Large intestine (tissue), 3 donors: ENCODE data around the gene FRS3. TPM values are rescaled to one million over a fixed set of nuclear protein-coding genes. Genes with fewer than 3 reads are reported as not detected.

Source experiments
- DNase-seq, 2 donors: peaks; one replicate each; pipeline versions ENCODE4 v3.0.0 to v3.0.0-alpha.2; 2013
- H3K27ac ChIP-seq: one replicate; pipeline ENCODE4 v1.5.1; 2013; ENCODE audit warnings: low read length
- H3K27me3 ChIP-seq: 2 replicates; pipeline ENCODE4 v1.6.1; 2013; ENCODE audit warnings: low read length; ENCODE audit not compliant: control insufficient read depth, insufficient read depth
- H3K36me3 ChIP-seq: 2 replicates; pipeline ENCODE4 v1.6.1; 2013; ENCODE audit warnings: low read length; ENCODE audit not compliant: control insufficient read depth, insufficient read depth
- H3K4me1 ChIP-seq: one replicate; pipeline ENCODE4 v1.6.1; 2013; ENCODE audit warnings: low read length; ENCODE audit not compliant: control insufficient read depth, insufficient read depth
- H3K4me3 ChIP-seq: one replicate; pipeline ENCODE4 v1.5.1; 2013; ENCODE audit warnings: low read length
- H3K9me3 ChIP-seq: one replicate; pipeline ENCODE4 v1.6.1; 2013; ENCODE audit warnings: mild to moderate bottlenecking, low read depth, low read length, moderate library complexity; ENCODE audit not compliant: control insufficient read depth
- WGBS: methylation state at CpG from one replicate; pipeline ENCODE4 v1.1.5; 2013; ENCODE audit warnings: low lambda C conversion rate; ENCODE audit not compliant: insufficient coverage; 5-methylcytosine and 5-hydroxymethylcytosine counted together
- polyA plus RNA-seq: library from polyadenylated mRNA; unstranded; fragments of 120-200 nt; gene quantifications from one replicate; pipeline ENCODE4 v1.2.1, GENCODE V29; 2013

Gene FRS3
- polyA plus RNA-seq, 1 donor: 5.9 TPM

GRCh38 chr6:41756354-41756753 lies 23.3 kb downstream of the FRS3 start:
- no peak for DNase-seq
- no CpG with 5 or more reads among the region's 13 CpGs for WGBS
- no peak overlapping the region for H3K4me3 ChIP-seq

DNA sequence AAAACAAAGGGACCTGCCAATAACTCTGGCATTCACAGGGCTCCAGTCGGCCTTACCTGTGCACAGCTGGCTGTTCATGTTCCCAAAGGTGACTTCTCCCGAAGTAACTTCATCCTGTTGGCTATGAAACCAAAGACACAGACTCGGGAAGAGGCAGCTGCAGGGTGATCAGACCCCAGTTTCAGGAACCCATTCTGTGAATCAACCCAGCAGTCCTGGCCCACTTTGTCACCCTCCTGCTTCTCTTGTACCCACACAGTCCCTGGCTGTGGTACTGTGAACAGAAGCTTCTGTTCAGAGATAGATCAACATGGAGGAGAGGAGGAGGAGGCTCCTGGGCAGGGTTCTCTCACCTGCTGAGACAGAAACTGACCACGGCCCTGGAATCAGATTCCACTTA lies 23.8 kb downstream of the FRS3 start:
- WGBS: no CpG with 5 or more reads among the region's 4 CpGs
- no peak for DNase-seq
- H3K36me3 ChIP-seq: no peaks in the 10 kb centered on the region
- H3K4me1 ChIP-seq: no peaks in the 10 kb centered on the region
- H3K4me3 ChIP-seq: no peak overlapping the region
- no peak overlapping the region for H3K27ac ChIP-seq
- H3K27me3 ChIP-seq: no peaks in the 10 kb centered on the region
- H3K9me3 ChIP-seq: no peaks in the 10 kb centered on the region

More at GRCh38 chr6:41756354-41756753, 23.3 kb downstream of the FRS3 start:
- no peaks in the 10 kb centered on the region for H3K36me3 ChIP-seq
- no peaks in the 10 kb centered on the region for H3K4me1 ChIP-seq
- H3K27me3 ChIP-seq: no peaks in the 10 kb centered on the region
- no peak overlapping the region for H3K27ac ChIP-seq
- H3K9me3 ChIP-seq: no peaks in the 10 kb centered on the region

GRCh38 chr6:41750374-41750773 lies 29.3 kb downstream of the FRS3 start:
- WGBS: 100% methylated on average over 1 of the region's 3 CpGs
- Histone ChIP-seq H3K4me1 (no peaks in the 10 kb centered on the region), H3K27me3 (no peaks in the 10 kb centered on the region), H3K4me3 (no peak overlapping the region), H3K9me3 (no peaks in the 10 kb centered on the region), H3K36me3 (no peaks in the 10 kb centered on the region), H3K27ac (no peak overlapping the region)
- no peak for DNase-seq

- H3K27ac ChIP-seq: no peak overlapping the region
- no peak overlapping the region for H3K4me3 ChIP-seq
- WGBS: no CpG with 5 or more reads among the region's 3 CpGs
- no peaks in the 10 kb centered on the region for H3K9me3 ChIP-seq
- H3K27me3 ChIP-seq: no peaks in the 10 kb centered on the region
- H3K4me1 ChIP-seq: no peaks in the 10 kb centered on the region
- no peak for DNase-seq
- no peaks in the 10 kb centered on the region for H3K36me3 ChIP-seq
These were observed 31.2 kb downstream of the FRS3 start for GRCh38 chr6:41748542-41748941.

GRCh38 chr6:41748102-41748477 lies 31.6 kb downstream of the FRS3 start:
- Histone ChIP-seq H3K36me3 (no peaks in the 10 kb centered on the region), H3K27ac (no peak overlapping the region), H3K4me1 (no peaks in the 10 kb centered on the region), H3K4me3 (no peak overlapping the region), H3K9me3 (no peaks in the 10 kb centered on the region), H3K27me3 (no peaks in the 10 kb centered on the region)
- no CpG with 5 or more reads among the region's 6 CpGs for WGBS
- DNase-seq: no peak

DNA sequence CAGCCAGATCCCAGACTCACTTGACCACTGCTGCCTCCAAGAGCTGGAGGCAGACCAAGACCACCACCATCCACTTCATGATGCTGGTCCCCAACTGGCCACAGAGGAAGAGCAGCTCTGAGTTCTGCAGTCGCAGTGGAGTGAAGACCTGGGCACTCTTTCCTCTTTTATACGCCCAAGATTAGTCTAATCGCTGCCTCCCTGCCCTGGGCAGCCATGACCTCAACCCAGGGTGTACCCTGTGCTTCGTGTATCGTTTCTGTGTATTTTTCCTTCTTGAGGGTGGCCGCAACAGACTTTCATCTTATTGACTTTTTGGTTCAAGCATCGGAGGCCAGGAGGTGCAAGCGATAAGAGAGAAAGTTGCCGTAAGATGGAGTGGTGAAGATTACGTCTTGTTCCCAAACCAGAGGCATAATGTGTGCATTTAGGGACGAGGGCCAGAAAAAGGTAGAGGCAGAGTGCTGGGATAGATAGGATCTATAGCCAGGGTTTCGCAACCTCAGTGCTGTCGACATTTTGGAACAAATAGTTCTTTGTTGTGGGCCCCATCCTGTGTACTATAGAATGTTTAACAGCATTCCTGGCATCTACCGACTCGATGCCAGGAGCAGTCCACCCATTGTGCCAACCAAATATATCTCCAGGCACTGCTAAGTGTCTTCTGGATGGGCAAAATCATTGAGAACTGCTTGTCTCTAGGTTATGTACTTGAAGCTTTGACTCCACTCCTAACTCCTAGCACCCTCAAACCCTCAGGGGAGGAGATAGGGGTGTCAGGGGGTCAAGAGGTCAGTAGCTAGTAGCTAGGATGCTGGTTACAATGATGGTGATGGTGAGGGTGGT lies 32.2 kb downstream of the FRS3 start, which contains the start of gene PGC:
TSS of gene PGC (minus strand) at position 142 of the 846 bp plus-strand sequence. CDS start at position 79, 63 bp downstream.
- Histone ChIP-seq H3K4me1 (peaks cover under 1% of the 10 kb centered on the region), H3K4me3 (no peak within 1 kb of the TSS), H3K27ac (no peak within 1 kb of the TSS), H3K27me3 (no peaks in the 10 kb centered on the region), H3K9me3 (no peaks in the 10 kb centered on the region), H3K36me3 (no peaks in the 10 kb centered on the region)
- DNase-seq: peak in 1 of 2 donors; percentile 41
- 61% methylated on average over 5 of the region's 15 CpGs for WGBS

GRCh38 chr6:41746107-41746506 lies 33.6 kb downstream of the FRS3 start:
- no peak overlapping the region for H3K27ac ChIP-seq
- H3K9me3 ChIP-seq: no peaks in the 10 kb centered on the region
- H3K36me3 ChIP-seq: no peaks in the 10 kb centered on the region
- peaks cover 14% of the 10 kb centered on the region for H3K4me1 ChIP-seq
- no peak overlapping the region for H3K4me3 ChIP-seq
- no peak for DNase-seq
- H3K27me3 ChIP-seq: no peaks in the 10 kb centered on the region
- no CpG with 5 or more reads among the region's 10 CpGs for WGBS

GRCh38 chr6:41744236-41744787 lies 35.4 kb downstream of the FRS3 start:
- no peak overlapping the region for H3K4me3 ChIP-seq

DNA sequence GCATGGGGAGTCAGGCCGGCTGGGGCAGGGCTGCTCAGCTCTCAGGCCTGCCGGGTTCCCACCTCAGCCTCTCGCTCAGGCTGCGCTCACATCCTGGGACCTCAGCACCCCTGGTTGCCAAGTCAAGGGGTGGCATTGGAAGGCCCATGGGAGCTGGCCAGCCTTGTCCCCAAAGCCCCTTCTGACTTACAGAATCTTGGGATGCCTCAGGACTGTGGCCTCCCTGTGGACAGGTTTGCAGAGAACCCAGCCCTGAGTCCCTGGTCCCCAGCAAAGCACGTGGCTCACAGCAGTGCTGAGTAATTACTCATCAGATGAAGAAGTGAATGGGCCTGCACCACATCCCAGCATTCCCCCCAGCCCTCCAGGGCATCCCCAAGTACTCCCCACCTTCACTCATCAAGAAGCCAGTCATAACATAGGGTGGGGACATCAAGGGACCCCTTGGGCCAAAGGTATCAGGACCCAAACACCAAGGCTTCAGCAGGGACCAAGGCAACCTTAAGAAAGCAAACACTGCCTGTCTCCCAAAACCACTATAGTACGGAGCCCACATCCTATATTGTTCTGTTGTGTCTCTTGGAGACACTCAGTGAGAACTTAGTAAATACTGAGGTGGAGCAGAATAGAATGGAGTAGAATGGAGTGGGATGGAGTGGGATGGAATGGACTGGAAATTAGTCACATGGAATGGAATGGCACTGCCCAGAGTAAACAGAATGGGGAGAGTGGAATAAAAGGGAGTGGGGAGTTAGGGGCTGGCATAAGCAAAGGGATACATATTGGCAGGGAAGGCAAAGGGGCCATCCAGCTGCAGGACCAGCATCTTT lies 36.1 kb downstream of the FRS3 start:
- Histone ChIP-seq H3K4me3 (no peak overlapping the region), H3K27me3 (no peaks in the 10 kb centered on the region), H3K9me3 (no peaks in the 10 kb centered on the region), H3K36me3 (no peaks in the 10 kb centered on the region), H3K4me1 (peaks cover 25% of the 10 kb centered on the region), H3K27ac (no peak overlapping the region)
- WGBS: no CpG with 5 or more reads among the region's 6 CpGs
- DNase-seq: no peak

More at GRCh38 chr6:41744236-41744787, 35.4 kb downstream of the FRS3 start:
- WGBS: 88% methylated on average over 1 of the region's 7 CpGs
- no peak for DNase-seq
- Histone ChIP-seq H3K9me3 (no peaks in the 10 kb centered on the region), H3K27ac (no peak overlapping the region), H3K4me1 (peaks cover 25% of the 10 kb centered on the region), H3K36me3 (no peaks in the 10 kb centered on the region), H3K27me3 (no peaks in the 10 kb centered on the region)
